ENCODE measurements around the gene KRTAP4-16.
"Not testable (repeated sequence)": the region's sequence is repeated elsewhere in the genome, so short reads cannot be mapped to it uniquely, and the experiment has no call there.

Gene KRTAP4-16
- total RNA-seq, result 0 reads per million in 3 experiments

- DNase-seq, result no peak
Measured at GRCh38 chr17:41101586-41102259, at the start of gene KRTAP4-16. Gene KRTAP4-16, minus strand, starts transcription at chr17:41102209. Its CDS starts 0 bp downstream, at chr17:41102209.

- no peak for DNase-seq
Measured at GRCh38 chr17:41151525-41151924, 49.5 kb upstream of the KRTAP4-16 start.

GRCh38 chr17:41150026-41150425, 48.0 kb upstream of the KRTAP4-16 start:
- no peak for DNase-seq

GRCh38 chr17:41149652-41149985, 47.6 kb upstream of the KRTAP4-16 start, which contains the start of gene KRTAP4-5:
Gene KRTAP4-5, minus strand, starts transcription at chr17:41149825. Its CDS starts 58 bp downstream, at chr17:41149767.
- no peak for DNase-seq

- DNase-seq, result not testable (repeated sequence)
Measured at GRCh38 chr17:41148971-41149651, 47.1 kb upstream of the KRTAP4-16 start.

GRCh38 chr17:41147531-41148204, 45.7 kb upstream of the KRTAP4-16 start:
- no peak for DNase-seq

GRCh38 chr17:41145261-41145660, 43.3 kb upstream of the KRTAP4-16 start:
- no peak for DNase-seq

GRCh38 chr17:41144846-41145245, 42.8 kb upstream of the KRTAP4-16 start:
- no peak for DNase-seq

- no peak for DNase-seq
Measured at GRCh38 chr17:41141361-41141760, 39.4 kb upstream of the KRTAP4-16 start.

- no peak for DNase-seq
Measured at GRCh38 chr17:41140360-41141131, 38.5 kb upstream of the KRTAP4-16 start, which contains the start of gene KRTAP4-6. Gene KRTAP4-6, minus strand, starts transcription at chr17:41140544. Its CDS starts 57 bp downstream, at chr17:41140487.

- DNase-seq, result not testable (repeated sequence)
Measured at GRCh38 chr17:41139865-41140264, 37.9 kb upstream of the KRTAP4-16 start.

GRCh38 chr17:41133880-41134735, 32.1 kb upstream of the KRTAP4-16 start:
- DNase-seq, result no peak

GRCh38 chr17:41131979-41132378, 30.0 kb upstream of the KRTAP4-16 start:
- DNase-seq, result no peak

GRCh38 chr17:41127371-41127770, 25.4 kb upstream of the KRTAP4-16 start:
- no peak for DNase-seq

- DNase-seq, result no peak
Measured at GRCh38 chr17:41126412-41126811, 24.4 kb upstream of the KRTAP4-16 start.

- DNase-seq, result no peak
Measured at GRCh38 chr17:41125064-41125463, 23.1 kb upstream of the KRTAP4-16 start.

GRCh38 chr17:41123991-41124371, 22.0 kb upstream of the KRTAP4-16 start, which contains the start of gene KRTAP4-12:
Gene KRTAP4-12, minus strand, starts transcription at chr17:41124182. Its CDS starts 60 bp downstream, at chr17:41124122.
- not testable (repeated sequence) for DNase-seq

GRCh38 chr17:41123292-41123990, 21.4 kb upstream of the KRTAP4-16 start:
- DNase-seq, result not testable (repeated sequence)

GRCh38 chr17:41121742-41122141, 19.7 kb upstream of the KRTAP4-16 start:
- DNase-seq, result no peak

- DNase-seq, result peak; percentile 20
Measured at GRCh38 chr17:41119696-41120690, 18.0 kb upstream of the KRTAP4-16 start.

All from central memory CD4-positive, alpha-beta T cell (primary cell).